ENCODE data around the gene ASCC3. TPM values are rescaled to one million over a fixed set of nuclear protein-coding genes. Genes with fewer than 3 reads are reported as not detected.

ASCC3 gene
- total RNA-seq, 1 donor from 2014 or later: 57.9 TPM

- no peaks in the 10 kb centered on the region for H3K9me3 Mint-ChIP-seq (ENCODE audit: unreplicated experiment)
- TF ChIP-seq, protein P1, sequence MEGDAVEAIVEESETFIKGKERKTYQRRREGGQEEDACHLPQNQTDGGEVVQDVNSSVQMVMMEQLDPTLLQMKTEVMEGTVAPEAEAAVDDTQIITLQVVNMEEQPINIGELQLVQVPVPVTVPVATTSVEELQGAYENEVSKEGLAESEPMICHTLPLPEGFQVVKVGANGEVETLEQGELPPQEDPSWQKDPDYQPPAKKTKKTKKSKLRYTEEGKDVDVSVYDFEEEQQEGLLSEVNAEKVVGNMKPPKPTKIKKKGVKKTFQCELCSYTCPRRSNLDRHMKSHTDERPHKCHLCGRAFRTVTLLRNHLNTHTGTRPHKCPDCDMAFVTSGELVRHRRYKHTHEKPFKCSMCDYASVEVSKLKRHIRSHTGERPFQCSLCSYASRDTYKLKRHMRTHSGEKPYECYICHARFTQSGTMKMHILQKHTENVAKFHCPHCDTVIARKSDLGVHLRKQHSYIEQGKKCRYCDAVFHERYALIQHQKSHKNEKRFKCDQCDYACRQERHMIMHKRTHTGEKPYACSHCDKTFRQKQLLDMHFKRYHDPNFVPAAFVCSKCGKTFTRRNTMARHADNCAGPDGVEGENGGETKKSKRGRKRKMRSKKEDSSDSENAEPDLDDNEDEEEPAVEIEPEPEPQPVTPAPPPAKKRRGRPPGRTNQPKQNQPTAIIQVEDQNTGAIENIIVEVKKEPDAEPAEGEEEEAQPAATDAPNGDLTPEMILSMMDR (IDR thresholded peaks at IDR 0.05; ENCODE audit: unreplicated experiment): peak; percentile 90
These were observed 401.7 kb downstream of the ASCC3 start for GRCh38 chr6:100479179-100480035.

GRCh38 chr6:100475554-100476320 is 405.4 kb downstream of the ASCC3 start:
- no peak for DNase-seq (ENCODE audit: low spot score)
- Mint-ChIP-seq H3K36me3 (ENCODE audit: low read depth, unreplicated experiment) (no peaks in the 10 kb centered on the region), H3K9me3 (ENCODE audit: unreplicated experiment) (no peaks in the 10 kb centered on the region), H3K27ac (ENCODE audit: unreplicated experiment) (no peak overlapping the region), H3K27me3 (ENCODE audit: unreplicated experiment) (no peaks in the 10 kb centered on the region), H3K4me1 (ENCODE audit: unreplicated experiment) (no peaks in the 10 kb centered on the region), H3K4me3 (ENCODE audit: unreplicated experiment) (no peak overlapping the region)
- TF ChIP-seq, protein P1 (IDR thresholded peaks at IDR 0.05; ENCODE audit: unreplicated experiment): no peak

More at GRCh38 chr6:100479179-100480035, 401.7 kb downstream of the ASCC3 start:
- peaks cover 6% of the 10 kb centered on the region for H3K27me3 Mint-ChIP-seq (ENCODE audit: unreplicated experiment)
- H3K4me1 Mint-ChIP-seq (ENCODE audit: unreplicated experiment): no peaks in the 10 kb centered on the region
- no peaks in the 10 kb centered on the region for H3K36me3 Mint-ChIP-seq (ENCODE audit: low read depth, unreplicated experiment)
- no peak for DNase-seq (ENCODE audit: low spot score)
- H3K27ac Mint-ChIP-seq (ENCODE audit: unreplicated experiment): no peak overlapping the region
- H3K4me3 Mint-ChIP-seq (ENCODE audit: unreplicated experiment): no peak overlapping the region

DNA sequence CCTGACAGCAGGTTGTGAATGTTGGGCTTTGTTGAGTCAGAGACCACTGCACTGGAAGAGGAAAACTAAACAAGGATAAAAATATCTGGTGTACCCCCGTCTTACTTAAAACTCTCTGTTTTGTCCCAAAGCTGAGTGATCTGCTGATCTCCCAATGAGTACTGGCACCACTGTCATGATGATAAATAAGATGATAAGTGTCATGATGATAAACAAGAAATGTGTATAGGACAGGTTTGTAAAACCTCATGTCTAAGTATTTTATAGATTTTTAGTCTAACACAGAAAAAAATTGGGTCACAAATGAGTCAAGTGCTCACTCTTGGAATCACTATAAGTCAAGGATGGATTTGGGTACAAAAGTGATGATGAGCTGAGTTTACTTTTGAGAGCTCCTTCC is 407.9 kb downstream of the ASCC3 start:
- TF ChIP-seq, protein P1 (IDR thresholded peaks at IDR 0.05; ENCODE audit: unreplicated experiment): no peak
- H3K36me3 Mint-ChIP-seq (ENCODE audit: low read depth, unreplicated experiment): no peaks in the 10 kb centered on the region
- peaks cover 8% of the 10 kb centered on the region for H3K27me3 Mint-ChIP-seq (ENCODE audit: unreplicated experiment)
- H3K4me1 Mint-ChIP-seq (ENCODE audit: unreplicated experiment): no peaks in the 10 kb centered on the region
- no peak overlapping the region for H3K27ac Mint-ChIP-seq (ENCODE audit: unreplicated experiment)
- no peak for DNase-seq (ENCODE audit: low spot score)
- H3K4me3 Mint-ChIP-seq (ENCODE audit: unreplicated experiment): no peak overlapping the region
- H3K9me3 Mint-ChIP-seq (ENCODE audit: unreplicated experiment): no peaks in the 10 kb centered on the region

GRCh38 chr6:100472674-100473073 is 408.5 kb downstream of the ASCC3 start:
- H3K9me3 Mint-ChIP-seq (ENCODE audit: unreplicated experiment): no peaks in the 10 kb centered on the region
- no peaks in the 10 kb centered on the region for H3K36me3 Mint-ChIP-seq (ENCODE audit: low read depth, unreplicated experiment)
- H3K27ac Mint-ChIP-seq (ENCODE audit: unreplicated experiment): no peak overlapping the region
- H3K4me3 Mint-ChIP-seq (ENCODE audit: unreplicated experiment): no peak overlapping the region
- no peak for DNase-seq (ENCODE audit: low spot score)
- peaks cover 13% of the 10 kb centered on the region for H3K27me3 Mint-ChIP-seq (ENCODE audit: unreplicated experiment)
- H3K4me1 Mint-ChIP-seq (ENCODE audit: unreplicated experiment): peaks cover 2% of the 10 kb centered on the region
- TF ChIP-seq, protein P1 (IDR thresholded peaks at IDR 0.05; ENCODE audit: unreplicated experiment): no peak

Data from endothelial cell (in vitro differentiated cells).